ENCODE results near the gene KCNT1.

The KCNT1 gene

DNA sequence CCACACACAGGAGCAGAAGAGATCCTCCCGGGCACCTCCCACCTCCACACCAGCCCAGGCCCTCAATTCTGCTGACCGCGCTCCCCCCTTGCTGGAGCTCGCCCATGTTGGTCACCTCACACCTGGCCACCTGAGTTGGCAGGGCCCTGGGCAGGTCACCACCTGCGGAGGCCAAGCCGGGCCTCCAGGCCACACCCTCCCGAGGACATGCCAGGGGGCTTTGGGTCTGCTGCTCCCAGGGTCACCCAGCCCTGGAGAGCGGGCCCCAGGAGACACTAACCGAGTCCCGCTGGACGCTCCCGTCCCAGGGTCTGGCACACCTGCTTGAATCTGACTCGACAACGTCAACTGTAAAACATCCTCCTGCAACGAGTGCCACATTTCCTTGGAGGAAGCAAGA, 4.8 kb upstream of the KCNT1 start:
- no peak for DNase-seq (ENCODE audit: low read depth, low spot score)
- H3K27ac ChIP-seq = no peak overlapping the region

DNA sequence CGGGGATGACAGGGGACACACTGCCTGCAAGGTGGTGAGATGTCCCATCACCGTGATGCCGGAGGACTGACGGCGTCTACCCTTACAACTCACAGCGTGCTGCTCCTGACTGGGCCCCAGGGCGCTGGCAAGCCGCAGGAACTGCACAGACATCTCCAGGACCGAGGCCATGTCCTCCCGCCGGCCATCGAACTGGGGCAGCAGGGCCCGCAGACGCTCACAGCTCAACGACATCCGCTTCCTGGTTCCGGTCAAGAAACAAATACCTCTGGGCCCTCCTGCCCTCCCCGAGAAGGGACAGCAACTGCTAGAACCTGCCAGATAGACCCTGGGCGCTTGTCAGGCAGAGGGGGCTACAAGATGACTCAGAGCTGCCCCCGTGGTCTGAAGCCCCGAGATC, 3.7 kb upstream of the KCNT1 start:
- H3K27ac ChIP-seq = no peak overlapping the region
- no peak for DNase-seq (ENCODE audit: low read depth, low spot score)

DNA sequence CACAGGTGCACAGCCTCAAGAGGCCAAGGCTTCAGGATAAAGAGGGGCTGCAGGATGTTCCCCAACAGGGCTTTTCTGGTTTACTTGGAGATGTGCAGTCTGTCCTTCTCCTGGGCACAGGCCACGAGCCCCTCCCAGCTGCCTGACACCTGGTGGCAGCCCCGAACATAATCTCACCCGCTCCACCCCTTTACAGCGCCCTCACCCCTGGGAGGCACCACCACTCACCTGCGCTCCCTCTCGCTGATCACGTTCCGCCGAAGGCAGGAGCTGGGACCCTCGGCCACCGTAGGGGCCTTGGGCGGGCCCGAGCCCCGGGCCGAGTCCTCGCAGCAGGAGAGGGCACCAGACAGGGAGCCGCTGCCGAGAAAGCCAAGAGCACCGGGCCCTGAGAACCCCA, 3.2 kb upstream of the KCNT1 start:
- DNase-seq (ENCODE audit: low read depth, low spot score) = no peak
- H3K27ac ChIP-seq = no peak overlapping the region

DNA sequence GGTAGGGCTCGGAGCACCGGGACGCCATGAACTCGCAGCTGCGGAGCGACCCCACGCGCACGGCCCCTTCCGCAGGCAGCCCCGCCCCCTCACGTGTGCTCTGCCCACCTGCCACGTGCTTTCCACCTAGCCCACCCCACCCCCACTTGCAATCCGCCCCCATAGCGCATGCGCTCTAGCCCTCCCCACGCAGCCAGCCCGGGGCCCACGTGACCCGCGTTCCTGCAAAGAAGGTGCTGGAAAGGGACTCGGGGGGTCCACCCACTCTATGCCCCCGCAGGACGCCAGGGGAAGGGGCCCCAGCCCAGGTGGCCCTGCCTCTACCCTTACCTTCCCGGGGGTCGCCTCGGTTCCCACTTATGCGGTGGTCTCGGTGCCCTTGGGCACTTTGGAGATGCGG, 2.5 kb upstream of the KCNT1 start, which contains the start of gene SOHLH1:
Gene SOHLH1 (minus strand): TSS at position 42 of the 400 bp plus-strand sequence. CDS start 14 bp downstream, at position 28.
- H3K27ac ChIP-seq = no peak within 1 kb of the TSS
- no peak for DNase-seq (ENCODE audit: low read depth, low spot score)

DNA sequence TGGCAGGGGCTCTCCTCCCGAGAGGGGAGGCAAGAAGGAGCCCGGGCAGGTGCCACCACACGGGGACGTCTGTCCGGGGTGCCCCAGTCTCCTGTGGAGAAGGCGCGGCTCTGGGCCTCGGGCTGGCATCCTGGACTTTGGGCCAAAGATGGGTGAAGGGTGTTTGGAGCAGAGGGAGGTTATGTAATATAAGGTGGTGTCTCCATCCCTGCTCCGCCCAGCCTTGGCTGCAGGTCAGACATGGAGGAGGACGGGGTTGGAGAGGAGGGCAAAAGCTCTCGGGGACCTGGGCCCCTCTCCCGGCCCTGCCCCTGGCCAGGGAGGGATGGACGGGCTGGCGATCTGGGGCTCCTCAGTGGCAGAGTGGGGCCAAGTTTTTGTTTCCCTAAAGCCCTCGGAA, 1.5 kb upstream of the KCNT1 start:
- H3K27ac ChIP-seq = no peak overlapping the region
- DNase-seq (ENCODE audit: low read depth, low spot score) = no peak

DNA sequence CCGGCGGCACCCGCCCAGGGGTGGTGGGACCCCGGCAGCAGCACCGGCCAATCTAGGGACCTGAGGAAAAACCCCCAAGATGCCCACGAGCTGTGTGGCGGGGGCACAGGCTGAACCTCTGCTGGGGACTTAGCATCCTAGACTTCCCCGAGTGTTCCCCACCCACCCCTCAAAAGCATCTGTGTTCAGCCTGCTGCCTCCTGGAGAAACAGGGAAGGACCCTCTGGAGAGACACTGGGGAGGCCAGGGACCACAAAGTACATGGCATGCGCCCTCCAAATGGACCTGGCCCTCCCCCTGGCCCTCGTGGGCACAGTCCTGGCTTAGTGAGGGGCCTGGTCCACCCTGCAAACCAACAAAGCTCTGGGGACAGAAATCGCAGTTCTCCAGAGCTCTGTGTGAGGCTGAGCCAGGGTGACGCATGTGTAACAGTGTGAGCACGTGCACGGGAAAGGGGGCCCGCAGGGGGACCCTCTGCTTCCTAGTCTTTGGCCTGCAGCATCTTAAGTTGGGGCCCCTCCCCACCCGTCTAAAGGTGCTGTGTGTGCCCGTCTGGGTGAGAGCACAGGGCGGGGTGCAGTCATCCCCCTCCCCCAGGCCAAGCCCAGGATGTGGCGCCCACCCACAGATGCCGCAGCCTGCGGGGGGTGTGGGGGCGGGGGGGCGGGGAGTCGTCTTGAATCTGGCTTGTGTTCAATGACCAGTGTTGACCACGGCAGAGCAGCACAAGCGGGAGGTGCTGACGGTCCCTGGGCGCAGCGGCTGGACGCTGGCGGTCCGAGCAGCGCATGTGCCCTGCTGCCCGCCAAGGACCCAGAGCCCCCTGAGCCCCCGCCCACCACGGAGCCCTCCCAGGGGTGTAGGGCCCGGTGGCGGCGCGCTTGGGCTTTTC, 672 bp upstream of the KCNT1 start:
- no peak for DNase-seq (ENCODE audit: low read depth, low spot score)
- H3K27ac ChIP-seq = no peak overlapping the region

DNA sequence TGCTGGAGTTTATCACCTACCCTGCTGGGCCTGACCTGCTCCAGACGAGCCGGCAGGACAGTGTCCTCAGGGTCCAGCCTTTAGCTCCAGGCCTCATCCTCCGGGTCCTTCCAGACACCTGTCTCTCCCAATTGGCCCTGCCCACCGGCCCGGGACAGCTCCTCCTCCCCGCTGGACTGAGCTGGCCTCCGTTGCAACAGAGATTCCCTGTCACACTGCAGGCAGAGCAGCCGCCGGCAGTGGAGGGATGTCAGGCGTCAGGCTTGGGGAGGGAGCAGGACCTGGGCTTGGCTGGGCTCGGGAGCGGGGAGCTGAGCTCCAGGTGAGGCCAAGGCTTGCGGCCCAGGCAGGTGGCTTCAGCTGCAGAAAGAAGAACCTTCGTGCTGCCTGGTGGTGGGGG, 1.7 kb downstream of the KCNT1 start:
- no peak overlapping the region for H3K27ac ChIP-seq
- DNase-seq (ENCODE audit: low read depth, low spot score) = no peak

DNA sequence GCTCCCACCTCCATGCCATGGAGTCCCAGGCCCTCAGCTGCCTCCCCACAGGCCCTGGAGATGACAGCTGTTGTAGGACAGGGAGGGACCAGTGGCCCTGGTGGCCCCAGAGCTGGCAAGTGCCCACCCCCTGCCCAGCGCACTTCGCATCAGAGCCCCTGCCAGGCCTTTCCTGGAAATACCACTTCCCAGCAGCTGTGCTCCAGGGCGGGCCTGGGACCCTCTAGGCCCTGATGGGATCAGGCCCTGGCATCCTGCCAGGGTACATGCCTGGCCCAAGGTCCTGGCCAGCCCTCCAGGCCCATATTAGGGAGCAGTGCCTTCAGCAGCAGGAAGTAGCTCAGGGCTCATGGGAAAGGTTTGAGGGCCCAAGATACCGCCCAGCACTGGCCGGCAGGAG, 2.5 kb downstream of the KCNT1 start:
- no peak overlapping the region for H3K27ac ChIP-seq
- no peak for DNase-seq (ENCODE audit: low read depth, low spot score)

DNA sequence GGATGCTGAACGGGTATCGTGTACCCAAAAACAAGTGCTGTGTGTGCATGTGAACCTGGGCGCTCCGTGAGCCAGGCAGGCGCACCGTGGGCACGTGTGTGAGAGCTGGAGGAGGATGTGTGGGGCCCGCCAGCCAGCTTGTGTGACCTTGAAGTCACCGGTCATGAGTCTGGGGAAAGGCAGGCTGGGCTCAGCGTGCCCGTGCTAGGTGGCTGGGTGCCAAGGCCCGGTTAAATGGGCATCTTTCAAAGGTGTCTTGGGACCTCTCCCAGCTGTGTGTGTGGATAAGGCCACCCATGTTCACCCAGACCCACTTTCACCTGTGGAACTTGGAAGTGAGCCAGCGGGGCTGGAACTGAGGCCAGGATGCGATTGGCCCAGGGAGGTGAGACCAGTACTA, 3.4 kb downstream of the KCNT1 start:
- DNase-seq (ENCODE audit: low read depth, low spot score) = no peak
- H3K27ac ChIP-seq = no peak overlapping the region

DNA sequence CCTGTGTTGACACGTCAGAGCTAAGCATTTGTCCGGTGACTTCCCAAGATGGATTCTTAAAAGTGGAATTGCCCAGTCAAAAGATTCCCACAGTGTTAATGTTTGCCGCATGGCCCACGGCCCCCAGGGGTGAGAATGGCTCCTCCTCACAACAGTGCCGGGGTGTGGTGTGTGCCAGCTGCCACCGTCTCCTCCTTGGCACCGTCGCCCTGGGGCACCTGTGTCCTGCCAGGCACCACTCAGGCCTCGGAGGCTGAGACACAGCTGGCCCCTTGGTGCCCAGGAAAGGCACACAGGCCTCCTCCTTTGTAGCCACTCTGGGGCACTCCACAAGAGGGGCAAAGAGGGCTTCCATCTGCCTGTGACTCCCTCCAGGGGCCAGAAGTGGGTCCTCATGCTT, 4.3 kb downstream of the KCNT1 start:
- DNase-seq (ENCODE audit: low read depth, low spot score) = no peak
- no peak overlapping the region for H3K27ac ChIP-seq

DNA sequence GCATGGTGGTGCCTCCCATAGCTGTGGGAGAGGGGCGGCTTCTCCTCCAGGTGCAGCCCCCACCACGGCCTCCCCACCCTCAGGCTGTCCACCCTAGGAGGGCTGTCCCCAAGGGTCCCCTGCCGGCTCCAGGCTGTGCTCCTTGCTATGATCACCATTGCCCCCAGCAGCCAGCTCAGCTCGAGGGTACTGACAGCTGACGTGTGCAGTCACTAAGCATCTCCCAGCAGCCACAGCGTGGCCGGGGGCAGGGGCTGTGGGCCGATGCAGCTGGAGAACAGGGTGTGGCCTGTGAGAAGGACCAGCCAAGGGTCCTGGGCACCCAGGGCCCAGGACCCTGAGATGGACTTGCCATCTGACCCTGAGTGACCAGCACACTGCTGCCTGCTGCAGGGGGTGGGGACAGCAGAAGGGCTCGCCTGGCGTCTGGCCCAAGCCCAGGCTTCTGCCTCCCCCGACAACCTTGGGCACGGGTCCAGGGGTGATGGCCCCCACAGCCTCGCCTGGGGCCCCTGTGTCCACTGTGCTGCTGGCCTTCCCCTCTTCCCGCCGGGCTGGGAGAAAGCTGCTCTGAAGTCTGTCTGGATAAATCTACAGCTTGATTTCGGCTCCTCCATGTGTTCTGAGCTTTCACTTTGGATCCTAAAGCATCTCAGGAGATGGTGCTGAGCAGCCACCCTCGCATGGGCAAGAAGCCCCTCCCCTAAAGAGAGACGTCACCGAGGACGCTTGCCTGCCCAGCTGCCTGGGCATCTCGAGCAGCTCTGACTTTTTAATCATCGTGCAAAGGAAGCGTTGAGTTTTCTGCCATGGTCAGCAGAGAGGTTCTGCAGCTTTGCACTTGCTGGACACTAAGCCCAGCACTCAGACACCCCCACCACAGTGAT, 5.5 kb downstream of the KCNT1 start:
- no peak overlapping the region for H3K27ac ChIP-seq
- DNase-seq (ENCODE audit: low read depth, low spot score) = no peak

DNA sequence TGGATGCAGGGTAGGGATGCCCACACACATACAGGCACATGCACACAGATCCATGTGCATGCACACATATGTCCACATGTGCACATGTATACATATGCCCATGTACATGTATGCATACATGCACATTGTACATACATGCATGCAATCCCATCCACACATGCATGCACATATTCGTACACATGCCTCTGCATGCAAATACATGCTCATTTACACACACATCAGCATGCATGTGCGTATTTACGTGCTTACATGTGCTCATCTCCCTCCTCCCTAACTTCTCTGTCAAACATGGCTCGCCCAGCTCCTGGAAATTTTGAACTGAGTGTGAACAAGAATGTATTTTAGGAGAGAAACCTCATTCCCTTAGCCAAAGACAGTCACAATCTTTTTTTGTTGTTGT, 6.2 kb downstream of the KCNT1 start:
- no peak overlapping the region for H3K27ac ChIP-seq
- DNase-seq (ENCODE audit: low read depth, low spot score) = no peak

DNA sequence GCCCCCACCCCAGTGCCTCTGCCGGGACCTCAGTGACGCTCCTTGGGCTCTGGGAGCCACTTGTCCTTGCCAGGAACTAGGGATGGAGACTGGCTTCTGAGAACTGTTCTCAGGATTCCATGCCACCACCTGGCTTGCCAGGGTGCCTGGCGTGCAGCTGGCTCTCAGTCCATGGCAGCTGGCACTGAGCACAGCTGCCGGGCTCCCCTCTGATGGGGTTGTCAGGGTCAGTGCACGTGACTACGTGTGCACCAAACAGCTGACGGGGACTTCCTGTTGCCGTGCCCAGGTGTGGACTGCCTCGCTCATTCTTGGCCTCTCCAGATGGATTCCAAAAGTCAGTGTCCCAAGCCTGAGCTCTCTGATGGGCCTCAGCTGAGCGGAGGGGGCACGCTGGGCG, 9.4 kb downstream of the KCNT1 start:
- no peak for DNase-seq (ENCODE audit: low read depth, low spot score)
- no peak overlapping the region for H3K27ac ChIP-seq

DNA sequence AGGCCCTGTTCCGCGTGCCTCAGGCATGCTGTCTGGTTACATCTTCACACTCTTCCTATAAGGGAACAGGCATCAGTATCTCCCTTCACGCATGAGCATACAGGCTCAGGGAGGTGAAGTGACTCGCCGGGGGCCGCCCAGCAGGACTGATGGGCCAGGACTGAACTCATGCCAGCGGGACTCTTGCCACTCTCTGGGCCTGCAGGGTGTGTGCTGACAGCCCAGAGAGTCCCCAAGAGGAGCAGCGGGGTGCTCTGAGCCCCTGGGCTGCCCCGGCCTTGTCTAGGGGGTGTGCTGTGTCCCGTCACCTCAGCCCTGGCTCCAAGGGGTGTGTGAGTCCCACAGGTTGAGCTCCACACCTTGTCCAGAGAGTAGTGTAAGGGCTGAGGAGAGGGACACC, 9.9 kb downstream of the KCNT1 start:
- no peak for DNase-seq (ENCODE audit: low read depth, low spot score)
- H3K27ac ChIP-seq = no peak overlapping the region

DNA sequence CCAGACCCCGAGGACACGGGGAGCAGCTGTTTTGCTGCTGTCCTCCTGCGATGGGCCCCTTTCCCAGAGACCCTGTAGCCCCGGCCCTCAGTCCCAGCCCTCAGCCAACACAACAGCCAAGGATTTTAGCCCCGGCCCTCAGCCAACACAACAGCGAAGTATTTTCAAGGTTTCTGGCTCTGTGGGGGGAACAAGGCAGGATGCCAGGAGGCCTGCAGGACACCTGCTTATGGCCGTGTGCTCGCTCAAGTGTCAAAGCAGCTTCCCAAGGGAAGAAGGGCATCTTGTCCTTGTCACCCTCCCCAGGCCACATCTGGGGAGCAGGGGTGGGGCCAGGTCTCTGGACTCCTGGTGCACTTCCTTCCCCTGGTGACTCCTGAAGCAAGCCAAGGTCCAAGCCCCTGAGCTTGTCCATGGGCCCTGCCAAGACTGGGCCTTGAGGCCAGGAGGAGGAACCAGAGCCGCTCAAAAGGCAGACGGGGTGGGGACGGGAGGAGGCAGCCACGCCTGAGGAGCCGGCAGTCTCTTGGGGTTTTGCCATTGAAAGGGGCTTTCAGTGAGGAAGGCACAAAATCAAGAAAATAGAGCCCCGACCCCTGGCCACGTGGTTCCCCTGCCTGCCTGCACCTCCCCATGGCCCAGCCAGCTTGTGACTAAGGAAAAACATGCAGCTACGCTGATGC, 10.8 kb downstream of the KCNT1 start:
- no peak for DNase-seq (ENCODE audit: low read depth, low spot score)

DNA sequence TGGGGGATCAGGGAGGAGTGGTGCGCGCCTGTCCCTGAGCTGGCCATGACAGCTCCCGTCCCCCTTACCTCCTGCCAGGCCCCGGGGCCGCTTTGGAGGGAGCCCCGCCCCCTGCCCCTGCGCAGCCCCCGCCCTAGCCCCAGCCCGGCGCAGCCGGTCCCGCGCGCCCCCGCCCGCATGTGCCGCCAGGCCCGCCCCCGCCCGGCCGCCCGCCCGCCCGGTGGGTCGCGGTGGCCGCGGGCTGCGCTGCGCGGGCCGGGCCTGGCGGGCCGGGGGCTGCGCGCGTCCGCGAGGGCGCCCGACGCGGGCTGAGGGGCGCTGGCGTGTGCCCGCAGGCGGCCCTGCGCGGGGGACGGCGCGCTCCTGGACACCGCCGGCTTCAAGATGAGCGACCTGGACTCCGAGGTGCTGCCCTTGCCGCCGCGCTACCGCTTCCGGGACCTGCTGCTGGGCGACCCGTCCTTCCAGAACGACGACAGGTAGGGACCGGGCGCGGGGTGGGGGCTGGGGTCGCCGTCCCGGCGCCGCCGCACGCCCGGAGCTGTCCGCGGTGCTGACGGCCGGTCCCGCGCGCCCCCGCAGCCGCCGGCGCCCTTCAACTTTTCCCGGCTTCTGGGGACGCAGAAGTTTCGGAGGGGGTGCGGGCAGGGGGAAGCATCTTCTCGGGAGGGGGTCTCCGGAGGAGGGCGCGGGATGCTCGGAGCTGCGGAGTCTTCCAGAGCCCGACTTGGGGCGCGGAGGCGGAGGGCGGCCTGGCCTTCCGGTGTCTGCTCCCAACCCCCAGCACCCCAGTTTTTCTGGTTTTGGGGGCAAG, 12.5 kb downstream of the KCNT1 start:
- H3K27ac ChIP-seq = no peak overlapping the region
- DNase-seq (ENCODE audit: low read depth, low spot score) = no peak

More for the DNA sequence above, 10.8 kb downstream of the KCNT1 start:
- H3K27ac ChIP-seq = no peak overlapping the region

DNA sequence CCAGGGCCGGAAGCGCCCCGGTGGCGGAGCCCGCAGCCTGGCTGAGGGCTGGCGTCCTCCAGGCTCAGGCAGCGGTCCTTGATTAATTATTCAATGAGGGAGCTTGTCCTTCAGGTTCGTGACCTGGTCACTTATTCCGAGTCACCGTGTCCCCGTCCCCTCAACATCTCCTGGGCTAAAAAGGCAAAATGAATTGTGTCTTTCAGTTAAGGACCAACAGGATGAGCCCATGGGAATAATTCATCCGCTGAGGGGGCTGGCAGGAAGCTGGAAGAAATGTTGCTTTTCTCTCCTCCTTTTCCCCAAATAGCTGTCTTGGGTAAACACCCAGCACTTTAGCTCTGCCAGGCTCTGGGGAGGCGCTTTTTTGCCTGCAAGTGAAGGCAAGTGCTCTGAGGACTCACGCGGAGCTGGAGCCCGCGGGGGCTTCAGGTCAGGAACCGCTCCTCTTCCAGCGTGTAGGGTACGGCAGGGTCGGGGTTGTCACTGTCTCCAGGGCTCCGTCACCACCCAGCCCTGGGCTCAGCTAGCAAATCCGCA, 13.1 kb downstream of the KCNT1 start:
- DNase-seq (ENCODE audit: low read depth, low spot score) = no peak
- no peak overlapping the region for H3K27ac ChIP-seq

DNA sequence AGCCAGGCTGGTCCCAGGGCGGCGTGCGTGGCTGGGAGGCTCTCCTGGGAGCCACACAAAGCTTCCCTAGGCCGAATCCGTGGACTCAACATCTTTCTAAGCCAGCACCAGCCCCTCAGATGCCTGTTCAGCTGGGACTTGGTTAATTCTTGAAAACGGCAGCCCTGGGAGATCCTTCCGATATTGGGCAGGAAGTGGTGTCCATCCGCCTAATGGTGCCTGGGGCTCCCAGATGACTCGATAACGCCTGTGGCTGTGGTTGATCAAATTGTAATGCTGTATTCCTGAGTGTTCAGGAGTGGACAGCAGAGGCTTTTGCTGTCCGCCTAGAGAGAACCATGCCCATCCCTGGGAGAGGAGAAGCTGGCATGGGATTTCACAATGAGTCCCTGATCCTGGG, 14.1 kb downstream of the KCNT1 start:
- no peak overlapping the region for H3K27ac ChIP-seq
- no peak for DNase-seq (ENCODE audit: low read depth, low spot score)

DNA sequence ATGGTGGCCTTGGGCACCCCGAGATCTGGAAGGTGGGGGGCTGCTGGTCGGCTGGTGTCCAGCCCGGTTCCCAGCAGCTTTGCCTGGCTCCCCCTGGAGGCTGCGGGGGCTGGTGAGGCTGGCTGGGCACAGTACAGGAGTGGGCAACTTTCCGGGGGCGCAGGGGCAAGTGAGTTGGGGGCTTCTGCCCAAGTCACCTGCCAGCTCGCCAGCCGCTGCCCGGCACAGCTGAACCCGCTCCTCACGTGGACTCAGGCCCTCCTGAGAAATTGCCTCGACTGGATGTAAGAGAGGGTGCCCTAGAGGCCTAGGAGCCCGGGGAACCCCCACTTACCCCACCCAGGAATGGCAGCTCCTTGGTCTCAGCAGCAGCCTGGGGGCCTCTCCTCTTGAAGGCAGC, 15.4 kb downstream of the KCNT1 start:
- no peak for DNase-seq (ENCODE audit: low read depth, low spot score)
- no peak overlapping the region for H3K27ac ChIP-seq

DNA sequence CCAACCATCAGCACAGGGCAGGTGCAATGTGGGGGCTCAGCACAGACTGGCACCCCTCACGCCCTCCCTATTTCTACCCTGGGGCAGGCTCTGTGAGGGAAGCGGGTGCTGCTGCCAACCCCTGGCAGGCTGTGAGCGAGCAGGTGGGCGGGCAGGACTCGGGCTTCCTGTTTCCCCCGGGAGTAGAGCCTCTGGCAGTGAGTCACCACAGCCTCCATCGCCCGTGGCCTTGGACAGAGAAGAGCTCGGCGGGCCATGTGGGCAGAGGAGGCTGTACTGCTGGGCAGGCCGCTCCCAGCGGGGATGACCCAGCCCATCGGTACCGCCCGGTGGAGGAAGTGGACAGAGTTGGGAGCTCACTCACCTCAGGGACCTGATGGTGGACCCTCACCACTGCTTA, 16.6 kb downstream of the KCNT1 start:
- DNase-seq (ENCODE audit: low read depth, low spot score) = no peak
- no peak overlapping the region for H3K27ac ChIP-seq

Measured in epithelial cell of prostate (primary cell).